Gastroesophageal sphincter (tissue), 4 donors: Measurements from ENCODE around the gene PIGZ. TPM values are rescaled to one million over a fixed set of nuclear protein-coding genes. Genes with fewer than 3 reads are reported as not detected.

Experiments
- ATAC-seq: fragments of 150-250 bp; one replicate; pipeline ENCODE4 v1.9.1; 2016; ENCODE audit warnings: mild to moderate bottlenecking, moderate library complexity
- H3K27ac ChIP-seq, 4 donors: fragments of 200-600 bp; sonication (generic) in 3 of 4; 1 replicate in 3 of 4; 2 replicates in 1 of 4; pipeline ENCODE4 v1.5.1; 2016 to 2019
- H3K27me3 ChIP-seq: fragments of 200-600 bp; sonication (generic); one replicate; pipeline ENCODE4 v1.5.1; 2019
- H3K36me3 ChIP-seq, 2 donors: fragments of 200-600 bp; sonication (generic); one replicate each; pipeline ENCODE4 v1.5.1; 2019; ENCODE audit warnings: control low read depth in 1 of 2
- H3K4me1 ChIP-seq, 3 donors: fragments of 200-600 bp; sonication (generic); 1 replicate in 2 of 3; 2 replicates in 1 of 3; pipeline ENCODE4 v1.5.1; 2016 to 2019; ENCODE audit warnings: control low read depth in 2 of 3
- H3K4me3 ChIP-seq, 2 donors: fragments of 200-600 bp; sonication (generic); one replicate each; pipeline ENCODE4 v1.5.1; 2019; ENCODE audit warnings: mild to moderate bottlenecking in 1 of 2, moderate library complexity in 1 of 2
- H3K9me3 ChIP-seq, 3 donors: fragments of 200-600 bp; sonication (generic); one replicate each; pipeline ENCODE4 v1.5.1; 2017 to 2019; ENCODE audit warnings: control low read depth in 2 of 3
- EP300 ChIP-seq: sonication (generic); formaldehyde crosslinking; IDR thresholded peaks from one replicate; pipeline ENCODE4 v1.6.1; 2017; ENCODE audit warnings: antibody characterized with exemption, mild to moderate bottlenecking
- POLR2A ChIP-seq, 2 donors: fragments of 450-650 bp; IDR thresholded peaks; one replicate each; pipeline ENCODE4 v1.6.1; 2017; ENCODE audit warnings: antibody characterized with exemption in 2 of 2, mild to moderate bottlenecking in 2 of 2, moderate library complexity in 1 of 2
- POLR2AphosphoS5 ChIP-seq: sonication (generic); formaldehyde crosslinking; IDR thresholded peaks from one replicate; pipeline ENCODE4 v1.6.1; 2017; ENCODE audit warnings: antibody characterized with exemption
- WGBS, 2 donors: methylation state at CpG; one replicate each; pipeline ENCODE4 v1.1.5; 2018; ENCODE audit warnings: low coverage in 1 of 2; 5-methylcytosine and 5-hydroxymethylcytosine counted together
- total RNA-seq, 4 donors: library from RNA; depleted of rRNA; stranded (reverse); fragments of >200 nt; gene quantifications; one replicate each; pipeline ENCODE4 v1.1.0, GENCODE V29; 2016
- TF ChIP-seq, protein P1 (sequence below), 4 experiments: fragments of 200-600 bp in 2 of 4; fragments of 450-650 bp in 2 of 4; sonication (generic) in 1 of 4; IDR thresholded peaks; one replicate each; pipeline ENCODE4 v1.5.1; 2017 to 2019; ENCODE audit warnings: antibody characterized with exemption in 4 of 4, mild to moderate bottlenecking in 2 of 4, moderate library complexity in 2 of 4

Gene PIGZ
- total RNA-seq, 4 donors from 2014 or later, result 5.0 to 15.3 (median 10.5) TPM

DNA sequence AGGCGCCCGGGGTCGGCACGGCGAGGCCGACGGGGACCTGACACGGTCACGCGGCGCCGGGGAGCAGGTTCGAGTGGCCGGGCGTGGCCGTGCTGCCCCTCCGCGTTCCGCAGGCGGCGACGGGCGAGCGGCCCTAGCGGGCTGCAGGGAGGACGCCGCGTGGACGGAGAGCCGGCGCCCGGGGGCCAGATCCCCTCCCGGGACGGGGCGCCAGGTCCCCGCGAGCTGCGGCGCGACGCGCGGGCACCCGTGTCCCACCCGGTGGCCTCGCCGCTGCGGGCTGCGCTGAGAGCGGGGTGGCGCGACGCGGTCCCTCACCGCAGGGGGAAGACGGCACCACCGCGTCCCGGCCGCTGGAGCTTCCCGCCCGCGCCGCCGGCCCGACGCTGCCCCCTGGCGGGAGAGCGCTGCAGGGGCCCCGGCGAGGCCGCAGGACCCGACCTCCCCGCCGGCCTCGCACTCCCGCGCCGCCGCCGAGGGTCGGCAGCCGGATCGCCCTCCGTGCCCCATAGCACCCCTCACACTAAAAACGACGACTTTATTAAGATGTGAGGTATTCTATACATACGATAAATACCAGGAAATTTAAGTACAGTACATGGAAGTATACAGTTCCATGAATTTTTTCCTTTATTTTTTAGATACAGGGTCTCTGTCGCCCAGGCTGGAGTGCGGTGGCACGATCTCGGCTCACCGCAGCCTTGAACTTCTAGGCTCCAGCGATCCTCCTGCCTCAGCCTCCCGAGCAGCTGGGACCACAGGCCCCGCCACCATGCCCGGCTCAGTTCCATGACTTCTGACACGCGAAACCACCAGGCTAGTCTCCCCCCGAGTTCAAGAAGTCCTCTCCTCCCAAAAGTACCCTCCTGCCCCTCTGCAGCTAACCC lies 1.3 kb upstream of the PIGZ start:
- H3K27ac ChIP-seq, result peak overlapping the region in 3 of 4 donors; percentile 72 to 85 (median 80)

DNA sequence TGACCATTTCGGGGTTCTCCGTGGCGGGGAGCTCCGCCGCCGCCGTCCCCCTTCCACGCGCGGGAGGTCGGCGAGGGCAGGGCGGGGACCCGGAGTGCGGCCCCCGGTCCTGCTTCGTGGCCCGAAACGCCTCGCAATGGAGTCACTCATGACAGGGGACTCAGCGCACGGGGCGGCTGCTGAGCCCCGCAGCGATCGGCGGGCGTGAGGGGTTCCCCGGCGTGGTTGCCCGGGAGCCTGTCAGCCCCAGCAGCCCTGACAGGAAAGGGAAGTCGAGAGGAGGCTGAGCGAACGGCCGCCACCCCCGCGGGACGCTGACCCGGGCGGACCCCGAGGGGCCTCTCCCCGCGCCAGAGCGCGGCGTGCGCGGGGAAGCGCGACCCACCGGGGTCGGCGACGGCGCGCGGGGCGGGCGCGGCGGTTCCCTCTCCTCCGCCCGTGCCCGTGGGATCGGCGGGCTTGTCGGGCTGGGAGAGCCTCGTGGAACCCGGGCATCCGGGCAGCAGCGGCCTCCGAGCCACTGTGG lies 564 bp upstream of the PIGZ start:
- Histone ChIP-seq H3K36me3 (no peaks in the 10 kb centered on the region), H3K27ac (peak overlapping the region; percentile 47 to 85 (median 76)), H3K4me3 (peak overlapping the region; percentile 87 to 96), H3K4me1 (peaks cover 0 to 24% (median 8%) of the 10 kb centered on the region in 3 donors), H3K9me3 (no peaks in the 10 kb centered on the region), H3K27me3 (no peaks in the 10 kb centered on the region)
- ATAC-seq, result peak; percentile 8
- no CpG with 5 or more reads among the region's 72 CpGs for WGBS, 2 donors
- TF ChIP-seq, protein P1, sequence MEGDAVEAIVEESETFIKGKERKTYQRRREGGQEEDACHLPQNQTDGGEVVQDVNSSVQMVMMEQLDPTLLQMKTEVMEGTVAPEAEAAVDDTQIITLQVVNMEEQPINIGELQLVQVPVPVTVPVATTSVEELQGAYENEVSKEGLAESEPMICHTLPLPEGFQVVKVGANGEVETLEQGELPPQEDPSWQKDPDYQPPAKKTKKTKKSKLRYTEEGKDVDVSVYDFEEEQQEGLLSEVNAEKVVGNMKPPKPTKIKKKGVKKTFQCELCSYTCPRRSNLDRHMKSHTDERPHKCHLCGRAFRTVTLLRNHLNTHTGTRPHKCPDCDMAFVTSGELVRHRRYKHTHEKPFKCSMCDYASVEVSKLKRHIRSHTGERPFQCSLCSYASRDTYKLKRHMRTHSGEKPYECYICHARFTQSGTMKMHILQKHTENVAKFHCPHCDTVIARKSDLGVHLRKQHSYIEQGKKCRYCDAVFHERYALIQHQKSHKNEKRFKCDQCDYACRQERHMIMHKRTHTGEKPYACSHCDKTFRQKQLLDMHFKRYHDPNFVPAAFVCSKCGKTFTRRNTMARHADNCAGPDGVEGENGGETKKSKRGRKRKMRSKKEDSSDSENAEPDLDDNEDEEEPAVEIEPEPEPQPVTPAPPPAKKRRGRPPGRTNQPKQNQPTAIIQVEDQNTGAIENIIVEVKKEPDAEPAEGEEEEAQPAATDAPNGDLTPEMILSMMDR (IDR thresholded peaks at IDR 0.05), result no peak
- TF ChIP-seq POLR2AphosphoS5 (no peak), EP300 (no peak), POLR2A (IDR thresholded peaks at IDR 0.05) (no peak)

More for the DNA sequence above, 1.3 kb upstream of the PIGZ start:
- Histone ChIP-seq H3K9me3 (no peaks in the 10 kb centered on the region), H3K36me3 (no peaks in the 10 kb centered on the region), H3K27me3 (no peaks in the 10 kb centered on the region), H3K4me3 (peak overlapping the region; percentile 87 to 96), H3K4me1 (peaks cover 0 to 24% (median 8%) of the 10 kb centered on the region in 3 donors)
- TF ChIP-seq, protein P1 (IDR thresholded peaks at IDR 0.05), result peak in 3 of 4 experiments; percentile 93 to 96 (median 96)
- no peak for TF ChIP-seq EP300
- TF ChIP-seq POLR2A (IDR thresholded peaks at IDR 0.05), result peak in 1 of 2 donors; percentile 11
- no peak for TF ChIP-seq POLR2AphosphoS5
- 17 to 62% methylated on average over 6 to 15 of the region's 100 CpGs for WGBS, 2 donors
- peak; percentile 80 for ATAC-seq

DNA sequence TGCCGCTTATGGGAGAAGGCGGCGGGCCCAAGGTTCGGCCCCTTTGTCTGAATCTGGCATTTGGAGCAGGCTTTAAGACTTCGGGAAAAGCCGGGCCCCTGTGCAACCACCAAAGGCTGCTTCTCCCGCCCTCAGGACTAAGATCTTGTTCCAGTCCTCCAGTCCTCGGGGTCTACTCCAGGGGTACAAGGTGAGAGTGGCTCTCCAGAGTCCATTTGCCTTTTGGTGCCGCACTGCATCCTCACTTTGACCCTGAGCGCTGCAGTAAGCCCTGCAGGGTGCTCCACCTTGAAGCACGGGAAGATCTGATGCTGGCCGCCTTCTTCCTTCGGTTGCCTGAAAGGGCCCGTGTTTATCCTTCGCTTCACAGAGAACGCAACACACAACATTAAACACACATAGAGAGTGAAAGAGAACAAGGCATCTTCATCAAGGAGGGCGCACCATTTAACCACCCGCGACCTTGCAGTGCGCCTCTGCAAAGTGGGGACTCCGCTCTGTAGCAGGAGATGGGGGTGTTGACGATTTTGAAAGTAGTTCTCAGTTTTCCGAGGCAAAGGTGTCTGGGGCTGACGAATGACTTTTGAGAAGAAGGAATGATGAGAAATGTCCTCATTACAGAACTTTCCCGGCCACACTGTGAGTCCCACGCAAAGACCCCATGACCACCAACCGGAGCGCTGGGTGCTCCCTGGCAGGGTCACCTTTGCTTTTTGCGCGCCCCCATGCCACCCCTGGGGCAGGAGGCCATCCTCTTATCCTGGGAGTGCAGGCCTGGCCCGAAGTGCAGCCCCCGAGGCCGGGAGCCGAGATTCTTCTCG lies 1.0 kb downstream of the PIGZ start:
- no peak for ATAC-seq
- Histone ChIP-seq H3K4me1 (peaks cover 0 to 24% (median 8%) of the 10 kb centered on the region in 3 donors), H3K36me3 (no peaks in the 10 kb centered on the region), H3K9me3 (no peaks in the 10 kb centered on the region), H3K27ac (peak overlapping the region in 2 of 4 donors; percentile 72 to 85), H3K27me3 (no peaks in the 10 kb centered on the region), H3K4me3 (peak overlapping the region; percentile 87 to 96)
- TF ChIP-seq POLR2A (IDR thresholded peaks at IDR 0.05) (no peak), POLR2AphosphoS5 (no peak), EP300 (no peak)
- TF ChIP-seq, protein P1 (IDR thresholded peaks at IDR 0.05), result no peak
- WGBS, 2 donors, result 64% methylated on average over 12 of the region's 35 CpGs; no CpG with 5 or more reads in 1 of the 2 donors

DNA sequence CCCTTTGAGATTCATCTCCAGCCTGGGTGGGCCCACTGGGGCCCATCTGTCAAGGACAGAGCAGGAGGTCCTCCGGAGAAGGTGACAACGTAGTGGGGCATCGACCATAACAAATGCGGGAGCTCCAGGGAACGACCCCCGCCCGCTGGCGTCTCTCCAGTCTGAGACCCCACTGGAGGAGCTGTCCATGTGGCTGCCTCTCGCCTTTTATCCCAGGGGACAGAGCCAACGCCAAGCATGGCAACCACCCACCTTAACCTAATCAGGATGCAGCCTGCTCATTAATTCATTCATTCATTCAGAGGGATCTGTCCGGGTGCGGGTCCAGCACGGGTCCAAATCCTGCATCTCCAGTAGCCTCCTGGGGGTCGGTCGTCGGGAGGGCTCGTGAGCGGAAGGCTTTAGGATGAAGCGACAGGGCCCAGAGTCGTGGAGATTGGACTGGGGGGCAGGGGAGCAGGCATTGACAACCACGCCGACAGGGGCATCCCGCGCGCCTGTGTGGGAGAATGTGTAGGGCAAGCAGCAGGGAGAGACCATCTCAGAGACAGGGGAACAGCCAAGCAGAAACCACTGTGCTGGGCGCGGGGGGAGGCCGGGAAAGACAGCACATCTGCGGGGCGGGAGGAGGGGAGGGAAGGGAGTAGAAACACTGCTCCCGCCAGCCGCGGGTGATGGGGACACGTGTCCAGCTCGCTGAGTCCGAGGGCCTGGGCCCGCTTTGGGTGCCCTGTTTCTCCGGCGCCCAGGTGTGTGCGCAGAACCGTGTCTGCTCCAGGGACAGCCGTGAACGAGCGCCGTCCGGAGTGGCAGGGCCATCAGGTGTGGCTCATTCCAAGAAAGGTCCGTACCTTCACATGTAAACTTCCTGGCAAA lies 1.9 kb downstream of the PIGZ start:
- Histone ChIP-seq H3K36me3 (no peaks in the 10 kb centered on the region), H3K27me3 (no peaks in the 10 kb centered on the region), H3K9me3 (no peaks in the 10 kb centered on the region), H3K4me1 (peaks cover 0 to 24% (median 8%) of the 10 kb centered on the region in 3 donors), H3K27ac (no peak overlapping the region), H3K4me3 (no peak overlapping the region)
- no peak for ATAC-seq
- 70% methylated on average over 16 of the region's 47 CpGs; no CpG with 5 or more reads in 1 of the 2 donors for WGBS, 2 donors
- no peak for TF ChIP-seq POLR2A (IDR thresholded peaks at IDR 0.05)
- no peak for TF ChIP-seq EP300
- no peak for TF ChIP-seq POLR2AphosphoS5
- TF ChIP-seq, protein P1 (IDR thresholded peaks at IDR 0.05), result no peak
